Measurements from ENCODE around the gene TMEM242.

Gene TMEM242

GRCh38 chr6:157323255-157323965 is at the start of gene TMEM242:
Gene TMEM242 (minus strand): TSS chr6:157323519. CDS start chr6:157323499, 20 bp downstream.
- Histone ChIP-seq H3K27me3 (ENCODE audit: control insufficient read depth, insufficient read depth, low read length) (peaks cover 5% of the 10 kb centered on the region), H3K4me1 (ENCODE audit: control insufficient read depth, low read depth, low read length) (no peaks in the 10 kb centered on the region), H3K36me3 (ENCODE audit: control insufficient read depth, low read depth, low read length) (peaks cover 4% of the 10 kb centered on the region), H3K4me3 (ENCODE audit: low read length) (peak within 1 kb of the TSS; percentile 86), H3K27ac (ENCODE audit: low read length) (peak within 1 kb of the TSS; percentile 70), H3K9ac (ENCODE audit: low read length) (peak within 1 kb of the TSS; percentile 82), H3K9me3 (ENCODE audit: control insufficient read depth, low read depth, low read length) (no peaks in the 10 kb centered on the region)

DNA sequence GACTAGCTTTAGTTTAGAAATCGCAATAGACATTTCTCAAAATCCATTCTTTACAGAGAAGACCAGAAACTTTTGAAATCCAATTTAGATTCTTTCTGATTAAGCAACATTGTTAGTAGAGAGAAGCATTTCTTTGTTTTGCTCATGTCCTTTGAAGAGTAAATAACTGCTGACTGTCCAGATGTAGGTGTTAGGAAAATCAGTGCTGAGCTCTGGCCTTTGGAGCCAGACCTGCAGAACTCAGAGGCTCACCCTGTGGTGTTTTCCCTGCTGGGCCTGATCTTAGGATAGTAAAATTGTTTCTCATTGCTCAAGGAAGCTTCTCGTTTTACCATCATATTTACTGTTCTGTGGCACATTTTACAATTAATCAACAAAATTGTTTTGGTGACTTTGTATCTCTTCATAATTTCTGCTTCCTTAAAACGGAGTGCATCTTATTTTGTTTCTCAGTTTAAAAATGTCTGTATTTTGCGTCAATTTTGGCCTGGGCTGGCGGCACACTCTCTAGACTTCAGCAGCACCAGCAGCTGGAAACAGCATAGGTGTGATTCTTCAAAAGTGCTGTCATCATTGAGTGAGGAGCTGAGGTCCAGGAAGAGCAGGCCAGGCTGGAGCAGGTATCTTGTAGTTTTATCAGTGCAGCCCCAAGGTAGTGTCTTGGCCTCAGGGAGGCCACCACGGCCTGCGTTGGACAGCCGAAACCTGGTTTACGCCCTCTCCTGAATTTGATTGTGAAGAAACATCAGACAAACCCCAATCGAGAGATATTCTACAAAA is 49.4 kb upstream of the TMEM242 start:
- no peaks in the 10 kb centered on the region for H3K36me3 ChIP-seq (ENCODE audit: control insufficient read depth, low read depth, low read length)
- no peak overlapping the region for H3K27ac ChIP-seq (ENCODE audit: low read length)
- H3K9ac ChIP-seq (ENCODE audit: low read length) = no peak overlapping the region
- H3K27me3 ChIP-seq (ENCODE audit: control insufficient read depth, insufficient read depth, low read length) = no peaks in the 10 kb centered on the region
- H3K4me3 ChIP-seq (ENCODE audit: low read length) = no peak overlapping the region
- peaks cover 11% of the 10 kb centered on the region for H3K4me1 ChIP-seq (ENCODE audit: control insufficient read depth, low read depth, low read length)
- H3K9me3 ChIP-seq (ENCODE audit: control insufficient read depth, low read depth, low read length) = no peaks in the 10 kb centered on the region

GRCh38 chr6:157370755-157371154 is 47.4 kb upstream of the TMEM242 start:
- no peak overlapping the region for H3K27ac ChIP-seq (ENCODE audit: low read length)
- no peaks in the 10 kb centered on the region for H3K27me3 ChIP-seq (ENCODE audit: control insufficient read depth, insufficient read depth, low read length)
- H3K4me1 ChIP-seq (ENCODE audit: control insufficient read depth, low read depth, low read length) = peaks cover 11% of the 10 kb centered on the region
- no peak overlapping the region for H3K4me3 ChIP-seq (ENCODE audit: low read length)
- no peak overlapping the region for H3K9ac ChIP-seq (ENCODE audit: low read length)
- no peaks in the 10 kb centered on the region for H3K36me3 ChIP-seq (ENCODE audit: control insufficient read depth, low read depth, low read length)
- no peaks in the 10 kb centered on the region for H3K9me3 ChIP-seq (ENCODE audit: control insufficient read depth, low read depth, low read length)

- Histone ChIP-seq H3K4me3 (ENCODE audit: low read length) (no peak overlapping the region), H3K27me3 (ENCODE audit: control insufficient read depth, insufficient read depth, low read length) (no peaks in the 10 kb centered on the region), H3K9ac (ENCODE audit: low read length) (no peak overlapping the region), H3K27ac (ENCODE audit: low read length) (no peak overlapping the region), H3K4me1 (ENCODE audit: control insufficient read depth, low read depth, low read length) (no peaks in the 10 kb centered on the region), H3K36me3 (ENCODE audit: control insufficient read depth, low read depth, low read length) (no peaks in the 10 kb centered on the region), H3K9me3 (ENCODE audit: control insufficient read depth, low read depth, low read length) (no peaks in the 10 kb centered on the region)
Measured at GRCh38 chr6:157368359-157369049, 45.2 kb upstream of the TMEM242 start.

DNA sequence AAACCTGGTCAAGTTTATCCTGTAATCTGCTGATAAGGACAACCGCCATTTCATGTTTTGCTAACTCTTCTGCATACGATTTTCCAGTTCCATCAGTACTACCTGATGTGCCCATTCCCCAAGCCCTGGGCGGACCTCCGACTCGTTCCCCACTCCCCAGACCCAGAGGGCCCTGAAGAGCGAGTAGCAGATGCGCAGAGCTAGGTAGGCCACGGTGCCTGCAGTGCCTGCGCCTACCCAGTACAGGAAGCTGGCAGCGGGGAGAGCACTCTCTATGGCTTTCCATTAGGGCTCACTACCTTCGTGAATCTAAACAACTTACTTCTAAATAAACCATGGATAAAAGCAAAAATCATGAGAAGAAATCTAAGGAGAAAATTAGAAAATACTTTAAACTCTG is 43.3 kb upstream of the TMEM242 start:
- Histone ChIP-seq H3K27me3 (ENCODE audit: control insufficient read depth, insufficient read depth, low read length) (no peaks in the 10 kb centered on the region), H3K4me3 (ENCODE audit: low read length) (no peak overlapping the region), H3K4me1 (ENCODE audit: control insufficient read depth, low read depth, low read length) (no peaks in the 10 kb centered on the region), H3K9ac (ENCODE audit: low read length) (no peak overlapping the region), H3K27ac (ENCODE audit: low read length) (no peak overlapping the region), H3K9me3 (ENCODE audit: control insufficient read depth, low read depth, low read length) (no peaks in the 10 kb centered on the region), H3K36me3 (ENCODE audit: control insufficient read depth, low read depth, low read length) (no peaks in the 10 kb centered on the region)

GRCh38 chr6:157364705-157365104 is 41.4 kb upstream of the TMEM242 start:
- H3K27ac ChIP-seq (ENCODE audit: low read length) = no peak overlapping the region
- no peaks in the 10 kb centered on the region for H3K9me3 ChIP-seq (ENCODE audit: control insufficient read depth, low read depth, low read length)
- H3K9ac ChIP-seq (ENCODE audit: low read length) = no peak overlapping the region
- H3K36me3 ChIP-seq (ENCODE audit: control insufficient read depth, low read depth, low read length) = no peaks in the 10 kb centered on the region
- H3K4me3 ChIP-seq (ENCODE audit: low read length) = no peak overlapping the region
- H3K27me3 ChIP-seq (ENCODE audit: control insufficient read depth, insufficient read depth, low read length) = no peaks in the 10 kb centered on the region
- no peaks in the 10 kb centered on the region for H3K4me1 ChIP-seq (ENCODE audit: control insufficient read depth, low read depth, low read length)

DNA sequence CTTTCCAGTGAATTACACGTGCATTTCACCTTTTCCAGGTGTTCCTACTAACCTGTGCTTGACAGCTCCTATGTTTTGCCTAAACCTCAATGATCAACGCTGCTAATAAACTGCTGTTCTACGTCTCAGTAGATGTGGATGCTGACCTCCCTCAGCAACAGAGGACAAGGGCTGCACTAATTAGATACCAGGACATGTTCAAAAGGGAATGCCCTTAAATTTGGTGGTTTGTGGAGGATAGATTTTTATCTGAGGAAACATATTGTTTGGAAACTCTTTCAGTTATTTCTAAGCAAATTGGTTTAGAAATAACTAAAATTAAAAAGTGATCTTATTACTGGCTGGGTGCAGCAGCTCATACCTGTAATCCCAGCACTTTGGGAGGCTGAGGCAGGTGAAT is 38.6 kb upstream of the TMEM242 start:
- H3K36me3 ChIP-seq (ENCODE audit: control insufficient read depth, low read depth, low read length) = no peaks in the 10 kb centered on the region
- no peaks in the 10 kb centered on the region for H3K4me1 ChIP-seq (ENCODE audit: control insufficient read depth, low read depth, low read length)
- no peaks in the 10 kb centered on the region for H3K27me3 ChIP-seq (ENCODE audit: control insufficient read depth, insufficient read depth, low read length)
- H3K27ac ChIP-seq (ENCODE audit: low read length) = no peak overlapping the region
- no peaks in the 10 kb centered on the region for H3K9me3 ChIP-seq (ENCODE audit: control insufficient read depth, low read depth, low read length)
- H3K4me3 ChIP-seq (ENCODE audit: low read length) = no peak overlapping the region
- H3K9ac ChIP-seq (ENCODE audit: low read length) = no peak overlapping the region

GRCh38 chr6:157358287-157358686 is 35.0 kb upstream of the TMEM242 start:
- Histone ChIP-seq H3K9me3 (ENCODE audit: control insufficient read depth, low read depth, low read length) (no peaks in the 10 kb centered on the region), H3K9ac (ENCODE audit: low read length) (no peak overlapping the region), H3K27ac (ENCODE audit: low read length) (no peak overlapping the region), H3K36me3 (ENCODE audit: control insufficient read depth, low read depth, low read length) (no peaks in the 10 kb centered on the region), H3K27me3 (ENCODE audit: control insufficient read depth, insufficient read depth, low read length) (no peaks in the 10 kb centered on the region), H3K4me1 (ENCODE audit: control insufficient read depth, low read depth, low read length) (no peaks in the 10 kb centered on the region), H3K4me3 (ENCODE audit: low read length) (no peak overlapping the region)

DNA sequence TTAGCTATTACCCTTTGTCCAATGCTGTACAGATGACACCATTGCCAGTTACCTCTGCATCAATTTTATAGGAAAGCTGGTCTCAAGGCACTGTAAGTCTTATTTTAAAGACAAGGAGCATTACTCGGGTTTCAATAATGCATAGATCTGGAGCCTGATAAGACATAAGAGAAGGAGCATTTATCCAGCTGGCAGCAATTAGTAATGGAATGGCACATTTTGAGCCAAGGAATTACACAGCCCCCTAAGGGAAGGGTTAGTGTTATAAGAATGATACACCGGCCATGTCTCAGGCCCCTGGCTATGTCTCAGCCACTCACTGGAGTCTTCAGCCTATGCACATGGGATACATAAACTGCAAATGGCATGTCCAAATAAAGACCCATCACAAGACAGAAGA is 23.1 kb upstream of the TMEM242 start:
- Histone ChIP-seq H3K9ac (ENCODE audit: low read length) (no peak overlapping the region), H3K4me1 (ENCODE audit: control insufficient read depth, low read depth, low read length) (no peaks in the 10 kb centered on the region), H3K36me3 (ENCODE audit: control insufficient read depth, low read depth, low read length) (no peaks in the 10 kb centered on the region), H3K27me3 (ENCODE audit: control insufficient read depth, insufficient read depth, low read length) (no peaks in the 10 kb centered on the region), H3K27ac (ENCODE audit: low read length) (no peak overlapping the region), H3K9me3 (ENCODE audit: control insufficient read depth, low read depth, low read length) (no peaks in the 10 kb centered on the region), H3K4me3 (ENCODE audit: low read length) (no peak overlapping the region)

- no peak overlapping the region for H3K4me3 ChIP-seq (ENCODE audit: low read length)
- H3K4me1 ChIP-seq (ENCODE audit: control insufficient read depth, low read depth, low read length) = no peaks in the 10 kb centered on the region
- H3K27me3 ChIP-seq (ENCODE audit: control insufficient read depth, insufficient read depth, low read length) = no peaks in the 10 kb centered on the region
- H3K9me3 ChIP-seq (ENCODE audit: control insufficient read depth, low read depth, low read length) = no peaks in the 10 kb centered on the region
- no peak overlapping the region for H3K27ac ChIP-seq (ENCODE audit: low read length)
- H3K36me3 ChIP-seq (ENCODE audit: control insufficient read depth, low read depth, low read length) = no peaks in the 10 kb centered on the region
- no peak overlapping the region for H3K9ac ChIP-seq (ENCODE audit: low read length)
Measured at GRCh38 chr6:157343732-157344131, 20.4 kb upstream of the TMEM242 start.

- no peak overlapping the region for H3K9ac ChIP-seq (ENCODE audit: low read length)
- no peaks in the 10 kb centered on the region for H3K36me3 ChIP-seq (ENCODE audit: control insufficient read depth, low read depth, low read length)
- no peaks in the 10 kb centered on the region for H3K27me3 ChIP-seq (ENCODE audit: control insufficient read depth, insufficient read depth, low read length)
- H3K4me3 ChIP-seq (ENCODE audit: low read length) = no peak overlapping the region
- H3K4me1 ChIP-seq (ENCODE audit: control insufficient read depth, low read depth, low read length) = no peaks in the 10 kb centered on the region
- no peaks in the 10 kb centered on the region for H3K9me3 ChIP-seq (ENCODE audit: control insufficient read depth, low read depth, low read length)
- no peak overlapping the region for H3K27ac ChIP-seq (ENCODE audit: low read length)
Measured at GRCh38 chr6:157339432-157339831, 16.1 kb upstream of the TMEM242 start.

Data from iPS-18a (cell line).